H1 (cell line): ENCODE data around the gene PTPRF. TPM values are rescaled to one million over a fixed set of nuclear protein-coding genes. Genes with fewer than 3 reads are reported as not detected.

Experiments
- CTCF ChIA-PET: fragments of 300-600 bp; sonication (Branson Sonifier 250); formaldehyde crosslinking; loops from one replicate; lab custom pipeline; 2021; ENCODE audit not compliant: partially characterized antibody; lab: Charles Lee
- POLR2A ChIA-PET: fragments of 300-600 bp; sonication (Branson Sonifier 250); formaldehyde crosslinking; loops from one replicate; lab custom pipeline; 2021; ENCODE audit warnings: inconsistent platforms; ENCODE audit not compliant: partially characterized antibody; lab: Charles Lee
- DNase-seq, 2 experiments: peaks; one replicate each; pipeline versions ENCODE4 v3.0.0 to v3.0.0-alpha.2; 2010 to 2022; ENCODE audit warnings: low spot score in 2 of 2, low read depth in 1 of 2, mixed read lengths in 1 of 2
- FAIRE-seq: peaks from 2 replicates; lab custom pipeline; 2011; peaks lifted over from hg19 to GRCh38; lab: Jason Lieb, UNC
- H2AFZ ChIP-seq: 2 replicates; pipeline ENCODE4 v1.8.1; 2012; ENCODE audit warnings: low read length, inconsistent platforms
- H2AK5ac ChIP-seq: 2 replicates; pipeline ENCODE4 v1.6.1; 2013; ENCODE audit warnings: low read depth, low read length
- H2BK120ac ChIP-seq: replicated peaks from 2 replicates; pipeline ENCODE3; 2013; ENCODE audit warnings: low read depth, low read length, inconsistent platforms
- H2BK12ac ChIP-seq: 2 replicates; pipeline ENCODE4 v1.6.1; 2013; ENCODE audit warnings: low read depth, low read length
- H2BK15ac ChIP-seq: 2 replicates; pipeline ENCODE4 v1.6.1; 2013; ENCODE audit warnings: low read length
- H2BK20ac ChIP-seq: 2 replicates; pipeline ENCODE4 v1.6.1; 2013; ENCODE audit warnings: low read length
- H2BK5ac ChIP-seq: 2 replicates; pipeline ENCODE4 v1.6.1; 2013; ENCODE audit warnings: low read depth, low read length
- H3K14ac ChIP-seq: 2 replicates; pipeline ENCODE4 v1.6.1; 2013; ENCODE audit warnings: inconsistent platforms; ENCODE audit not compliant: insufficient read length
- H3K18ac ChIP-seq: 2 replicates; pipeline ENCODE4 v1.6.1; 2013; ENCODE audit warnings: low read length; ENCODE audit errors: extremely low read depth
- H3K23ac ChIP-seq: 2 replicates; pipeline ENCODE4 v1.6.1; 2013; ENCODE audit warnings: inconsistent platforms; ENCODE audit not compliant: insufficient read length
- H3K23me2 ChIP-seq: 2 replicates; pipeline ENCODE4 v1.6.1; 2013; ENCODE audit warnings: low read depth, low read length
- H3K27ac ChIP-seq: 2 replicates; pipeline ENCODE4 v1.6.1; 2011; ENCODE audit warnings: low read depth, low read length, inconsistent platforms
- H3K27me3 ChIP-seq, 4 experiments: replicated peaks in 1 of 4; 1 replicate in 1 of 4; 2 replicates in 3 of 4; pipeline versions ENCODE4 v1.6.1 to v1.8.1; 2011 to 2013; ENCODE audit warnings: low read length in 3 of 4, mild to moderate bottlenecking in 3 of 4, inconsistent platforms in 2 of 4, mixed read lengths in 2 of 4, moderate library complexity in 1 of 4; ENCODE audit not compliant: control insufficient read depth in 3 of 4, insufficient read depth in 3 of 4; ENCODE audit errors: extremely low read depth in 1 of 4
- H3K36me3 ChIP-seq, 4 experiments: 2 replicates each; pipeline versions ENCODE4 v1.6.1 to v1.8.1; 2011 to 2013; ENCODE audit warnings: mild to moderate bottlenecking in 4 of 4, low read length in 3 of 4, moderate library complexity in 2 of 4, control low read depth in 1 of 4, inconsistent platforms in 1 of 4; ENCODE audit not compliant: insufficient read depth in 4 of 4, control insufficient read depth in 2 of 4
- H3K4ac ChIP-seq: replicated peaks from 2 replicates; pipeline ENCODE3; 2013; ENCODE audit warnings: low read length, low read depth, mixed read lengths, inconsistent platforms; ENCODE audit not compliant: insufficient read length
- H3K4me1 ChIP-seq, 4 experiments: replicated peaks in 1 of 4; 1 replicate in 1 of 4; 2 replicates in 3 of 4; pipeline versions ENCODE4 v1.6.1 to v1.8.1; 2011 to 2013; ENCODE audit warnings: low read length in 3 of 4, inconsistent platforms in 2 of 4, mixed read lengths in 1 of 4; ENCODE audit not compliant: insufficient read depth in 4 of 4, control insufficient read depth in 3 of 4
- H3K4me2 ChIP-seq, 2 experiments: 2 replicates each; pipeline versions ENCODE4 v1.6.1 to v1.8.1; 2011 to 2013; ENCODE audit warnings: low read depth in 2 of 2, low read length in 2 of 2, control low read depth in 1 of 2, inconsistent platforms in 1 of 2, mild to moderate bottlenecking in 1 of 2; ENCODE audit not compliant: insufficient read depth in 1 of 2
- H3K4me3 ChIP-seq, 4 experiments: fragments of 200-600, 300-600 bp in 1 of 4; sonication (generic), shearing (Covaris generic), sonication (Bioruptor Twin) in 1 of 4; 2 replicates each; pipeline versions ENCODE4 v1.5.1 to v1.8.1; 2011 to 2016; ENCODE audit warnings: low read length in 4 of 4, low read depth in 3 of 4, control low read depth in 2 of 4, inconsistent platforms in 2 of 4, mild to moderate bottlenecking in 2 of 4, mixed read lengths in 1 of 4, moderate library complexity in 1 of 4; ENCODE audit not compliant: insufficient read depth in 2 of 4; ENCODE audit errors: extremely low read depth in 1 of 4
- H3K56ac ChIP-seq: replicated peaks from 2 replicates; pipeline ENCODE3; 2013; ENCODE audit warnings: low read depth, mild to moderate bottlenecking, mixed read lengths, low read length, inconsistent platforms; ENCODE audit not compliant: insufficient read length
- H3K79me1 ChIP-seq: 2 replicates; pipeline ENCODE4 v1.6.1; 2013; ENCODE audit warnings: low read depth, low read length, control low read depth
- H3K79me2 ChIP-seq, 2 experiments: 2 replicates each; pipeline versions ENCODE4 v1.6.1 to v1.8.1; 2012 to 2013; ENCODE audit warnings: low read length in 2 of 2, mild to moderate bottlenecking in 2 of 2, inconsistent platforms in 1 of 2; ENCODE audit not compliant: insufficient read depth in 2 of 2, control insufficient read depth in 1 of 2
- H3K9ac ChIP-seq, 4 experiments: replicated peaks in 1 of 4; 1 replicate in 1 of 4; 2 replicates in 3 of 4; pipeline versions ENCODE4 v1.6.1 to v1.8.1; 2011 to 2013; ENCODE audit warnings: low read depth in 3 of 4, low read length in 3 of 4, control low read depth in 2 of 4, mild to moderate bottlenecking in 2 of 4, moderate library complexity in 2 of 4, inconsistent platforms in 1 of 4; ENCODE audit errors: extremely low read depth in 1 of 4
- H3K9me3 ChIP-seq, 2 experiments: 2 replicates each; pipeline versions ENCODE4 v1.6.1 to v1.8.1; 2012 to 2013; ENCODE audit warnings: mild to moderate bottlenecking in 2 of 2, moderate library complexity in 2 of 2, control low read depth in 1 of 2, inconsistent platforms in 1 of 2, low read depth in 1 of 2, low read length in 1 of 2, mixed read lengths in 1 of 2; ENCODE audit not compliant: insufficient read depth in 2 of 2
- H4K20me1 ChIP-seq, 2 experiments: replicated peaks in 1 of 2; 2 replicates each; pipeline versions ENCODE3 to v1.8.1; 2011 to 2013; ENCODE audit warnings: inconsistent platforms in 2 of 2, low read length in 2 of 2, mild to moderate bottlenecking in 1 of 2; ENCODE audit not compliant: insufficient read depth in 2 of 2, control insufficient read depth in 1 of 2
- H4K5ac ChIP-seq: 2 replicates; pipeline ENCODE4 v1.6.1; 2013; ENCODE audit warnings: low read length, low read depth, mixed read lengths, inconsistent platforms; ENCODE audit not compliant: insufficient read length
- H4K8ac ChIP-seq: 2 replicates; pipeline ENCODE4 v1.8.0; 2013; ENCODE audit warnings: mild to moderate bottlenecking, moderate library complexity, low read length, inconsistent platforms; ENCODE audit not compliant: insufficient read depth; ENCODE audit errors: extremely low read depth
- H4K91ac ChIP-seq: replicated peaks from 2 replicates; pipeline ENCODE3; 2013; ENCODE audit warnings: low read length, mixed read lengths, inconsistent platforms; ENCODE audit not compliant: insufficient read length
- CREB1 ChIP-seq: IDR thresholded peaks from 2 replicates; pipeline ENCODE4 v1.6.1; 2012; ENCODE audit warnings: inconsistent platforms
- CTCF ChIP-seq, 3 experiments: IDR thresholded peaks; 1 replicate in 2 of 3; 2 replicates in 1 of 3; pipeline versions ENCODE4 v1.5.1 to v1.6.1; 2011; ENCODE audit warnings: low read length in 3 of 3, mild to moderate bottlenecking in 3 of 3, inconsistent platforms in 2 of 3, low read depth in 1 of 3, moderate library complexity in 1 of 3; ENCODE audit not compliant: insufficient read depth in 1 of 3; ENCODE audit errors: control extremely low read depth in 1 of 3
- HDAC2 ChIP-seq, 2 experiments: fragments of 300-600 bp in 1 of 2; sonication (generic) in 1 of 2; IDR thresholded peaks; 2 replicates each; pipeline ENCODE4 v1.6.1; 2011 to 2012; ENCODE audit warnings: low read depth in 2 of 2, low read length in 2 of 2, mild to moderate bottlenecking in 2 of 2, moderate library complexity in 2 of 2, borderline replicate concordance in 1 of 2, inconsistent platforms in 1 of 2
- JUND ChIP-seq: IDR thresholded peaks from 2 replicates; pipeline ENCODE4 v1.6.1; 2011; ENCODE audit warnings: mild to moderate bottlenecking, improper control_type of control experiment, low read length
- NRF1 ChIP-seq: IDR thresholded peaks from 2 replicates; pipeline ENCODE4 v1.6.1; 2011; ENCODE audit warnings: mild to moderate bottlenecking, low read depth, low read length, improper control_type of control experiment
- POU5F1 ChIP-seq: IDR thresholded peaks from 2 replicates; pipeline ENCODE4 v1.6.1; 2011; ENCODE audit warnings: low read depth, mild to moderate bottlenecking, low read length, moderate library complexity
- RAD21 ChIP-seq, 2 experiments: IDR thresholded peaks in 1 of 2; conservative IDR thresholded peaks in 1 of 2; 2 replicates each; pipeline ENCODE4 v1.6.1; 2011; ENCODE audit warnings: low read depth in 2 of 2, low read length in 2 of 2, improper control_type of control experiment in 1 of 2, inconsistent platforms in 1 of 2, mild to moderate bottlenecking in 1 of 2, moderate library complexity in 1 of 2
- SP4 ChIP-seq: IDR thresholded peaks from 2 replicates; pipeline ENCODE4 v1.6.1; 2012; ENCODE audit warnings: low read length, inconsistent platforms
- SRF ChIP-seq: IDR thresholded peaks from 2 replicates; pipeline ENCODE4 v1.6.1; 2011; ENCODE audit warnings: mild to moderate bottlenecking, low read depth, low read length, moderate library complexity
- WGBS, 2 experiments: shearing (Covaris generic) in 1 of 2; methylation state at CpG; one replicate each; pipeline versions ENCODE4 v1.1.6 to v1.1.7; 2013 to 2015; ENCODE audit warnings: low lambda C conversion rate in 2 of 2, mixed read lengths in 2 of 2, inconsistent platforms in 1 of 2, low coverage in 1 of 2, missing lambda C conversion rate in 1 of 2; ENCODE audit not compliant: insufficient replicate concordance in 2 of 2, insufficient coverage in 1 of 2, insufficient read length in 1 of 2; ENCODE audit errors: extremely low coverage in 1 of 2, missing lambda C conversion rate in 1 of 2; 5-methylcytosine and 5-hydroxymethylcytosine counted together
- polyA plus RNA-seq, 7 experiments: library from polyadenylated mRNA; depleted of rRNA in 3 of 7; stranded (reverse) in 5 of 7; unstranded in 2 of 7; fragments of >200 nt in 5 of 7; fragments of 200-250 nt in 2 of 7; gene quantifications; 1 replicate in 5 of 7; 2 replicates in 1 of 7; 4 replicates in 1 of 7; pipeline versions ENCODE4 v1.2.1 to v1.2.3, GENCODE V29; 2011 to 2013; ENCODE audit warnings: missing spikeins in 2 of 7, mixed read lengths in 2 of 7
- total RNA-seq: library from RNA; stranded (reverse); fragmentation: NEBNext Ultra II Directional; extraction: Animal tissue kit (Norgen Biotek cat#: 25700); gene quantifications from 2 replicates; pipeline ENCODE4 v1.2.1, GENCODE V29; 2021

The PTPRF gene
- total and polyA plus RNA-seq, 2 of the 8 experiments (the other 6 are each of a cell fraction or from before 2014, with no cell fraction given), result 136 to 231 TPM

GRCh38 chr1:43617668-43618067 lies 87.0 kb downstream of the PTPRF start:
- Histone ChIP-seq H2AFZ (no peak overlapping the region), H2BK5ac (no peak overlapping the region), H3K79me1 (no peaks in the 10 kb centered on the region), H4K5ac (no peak overlapping the region), H3K23me2 (no peaks in the 10 kb centered on the region), H4K20me1 (peaks cover 3 to 8% of the 10 kb centered on the region in 2 experiments), H2BK12ac (no peak overlapping the region), H2BK20ac (no peak overlapping the region), H3K4me3 (no peak overlapping the region), H3K4me2 (no peak overlapping the region), H4K91ac (no peak overlapping the region), H3K9ac (no peak overlapping the region), H3K56ac (no peak overlapping the region), H3K9me3 (no peaks in the 10 kb centered on the region), H4K8ac (0 out of 2 replicates have a peak overlapping the region, but pooled peaks have one; percentile 68), H3K4ac (no peak overlapping the region), H3K23ac (no peak overlapping the region), H3K18ac (no peak overlapping the region), H2AK5ac (no peak overlapping the region), H2BK15ac (no peak overlapping the region), H3K27me3 (no peaks in the 10 kb centered on the region), H3K4me1 (no peaks in the 10 kb centered on the region), H3K14ac (no peak overlapping the region), H3K27ac (no peak overlapping the region), H3K79me2 (no peaks in the 10 kb centered on the region), H2BK120ac (no peak overlapping the region), H3K36me3 (peaks cover 21 to 63% (median 53%) of the 10 kb centered on the region in 4 experiments)
- TF ChIP-seq SP4 (no peak), POU5F1 (no peak), NRF1 (no peak), HDAC2 (IDR thresholded peaks at IDR 0.05; ENCODE audit: borderline replicate concordance in 1 of 2, low read depth in 2 of 2, low read length in 2 of 2) (no peak), CTCF (IDR thresholded peaks at IDR 0.05; ENCODE audit: control extremely low read depth in 1 of 3, insufficient read depth in 1 of 3, low read depth in 1 of 3, low read length in 3 of 3) (no peak), SRF (no peak), RAD21 (IDR thresholded peaks at IDR 0.05 in 1 of 2, conservative IDR thresholded peaks at IDR 0.05 in 1 of 2; ENCODE audit: low read depth in 2 of 2, low read length in 2 of 2) (no peak), JUND (no peak), CREB1 (no peak)
- DNase-seq, result no peak
- POLR2A ChIA-PET, result interaction anchor here (0.8 to 2.3 kb wide), 3 partner anchors 12 to 34 kb away, joined by 3 to 6 read pairs (median 4); no protein-coding TSS in a partner anchor
- no peak for FAIRE-seq
- CTCF ChIA-PET, result interaction anchor here (0.7 to 1.1 kb wide), 2 partner anchors 27 to 68 kb away, joined by 3 read pairs; no protein-coding TSS in a partner anchor
- WGBS, 2 experiments, result 94% methylated on average over 14 of the region's 14 CpGs; no CpG with 5 or more reads in 1 of the 2 experiments
